ENCODE data around the gene CNTN4.

GRCh38 chr3:2706144-2706835 lies 607.6 kb downstream of the CNTN4 start:
- TF ChIP-seq CTCF (conservative IDR thresholded peaks at IDR 0.05; ENCODE audit: low read depth, low read length) (no peak), EZH2 (IDR thresholded peaks at IDR 0.05; ENCODE audit: borderline replicate concordance, low read depth, low read length, poor library complexity, severe bottlenecking) (no peak)

Data from A673 (cell line).